Spinal cord (tissue), 10 donors: Measurements from ENCODE around the gene PPP1R15B. TPM values are rescaled to one million over a fixed set of nuclear protein-coding genes. Genes with fewer than 3 reads are reported as not detected.

Source experiments
- DNase-seq, 6 donors: peaks; one replicate each; pipeline versions ENCODE4 v3.0.0 to v3.0.0-alpha.2; 2013 to 2015; ENCODE audit warnings: low spot score in 6 of 6, low read depth in 4 of 6
- H3K27ac ChIP-seq: one replicate; pipeline ENCODE4 v1.5.1; 2013; ENCODE audit warnings: low read depth, low read length, control low read depth
- H3K27me3 ChIP-seq: one replicate; pipeline ENCODE4 v1.6.1; 2013; ENCODE audit warnings: low read length; ENCODE audit not compliant: control insufficient read depth, insufficient read depth
- H3K36me3 ChIP-seq: one replicate; pipeline ENCODE4 v1.6.1; 2013; ENCODE audit warnings: low read length; ENCODE audit not compliant: control insufficient read depth, insufficient read depth
- H3K4me1 ChIP-seq: one replicate; pipeline ENCODE4 v1.6.1; 2013; ENCODE audit warnings: low read length; ENCODE audit not compliant: control insufficient read depth, insufficient read depth
- H3K4me3 ChIP-seq: one replicate; pipeline ENCODE4 v1.5.1; 2013; ENCODE audit warnings: low read depth, low read length, control low read depth
- H3K9me3 ChIP-seq: one replicate; pipeline ENCODE4 v1.6.1; 2013; ENCODE audit warnings: low read length; ENCODE audit not compliant: control insufficient read depth, insufficient read depth
- WGBS: methylation state at CpG from one replicate; pipeline ENCODE4 v1.1.5; 2013; ENCODE audit warnings: missing lambda C conversion rate; ENCODE audit not compliant: insufficient coverage; 5-methylcytosine and 5-hydroxymethylcytosine counted together
- polyA plus RNA-seq, 2 donors: library from polyadenylated mRNA; unstranded; fragments of 120-200 nt; gene quantifications; one replicate each; pipeline ENCODE4 v1.2.1, GENCODE V29; 2013; ENCODE audit not compliant: insufficient read length in 2 of 2
- total RNA-seq, 2 donors: library from RNA; depleted of rRNA in 1 of 2; stranded (reverse); fragments of 120-200 nt in 1 of 2; fragments of >200 nt in 1 of 2; gene quantifications; one replicate each; pipeline versions ENCODE4 v1.2.3 to v1.2.4, GENCODE V29; 2013 to 2014
- donor health status: healthy.

Gene PPP1R15B
- total and polyA plus RNA-seq, 4 donors: 31.4 to 51.4 (median 36.0) TPM

- 80% methylated on average over 1 of the region's 8 CpGs for WGBS
- no peak for DNase-seq
Measured at GRCh38 chr1:204453141-204453772, 41.6 kb upstream of the PPP1R15B start.

DNA sequence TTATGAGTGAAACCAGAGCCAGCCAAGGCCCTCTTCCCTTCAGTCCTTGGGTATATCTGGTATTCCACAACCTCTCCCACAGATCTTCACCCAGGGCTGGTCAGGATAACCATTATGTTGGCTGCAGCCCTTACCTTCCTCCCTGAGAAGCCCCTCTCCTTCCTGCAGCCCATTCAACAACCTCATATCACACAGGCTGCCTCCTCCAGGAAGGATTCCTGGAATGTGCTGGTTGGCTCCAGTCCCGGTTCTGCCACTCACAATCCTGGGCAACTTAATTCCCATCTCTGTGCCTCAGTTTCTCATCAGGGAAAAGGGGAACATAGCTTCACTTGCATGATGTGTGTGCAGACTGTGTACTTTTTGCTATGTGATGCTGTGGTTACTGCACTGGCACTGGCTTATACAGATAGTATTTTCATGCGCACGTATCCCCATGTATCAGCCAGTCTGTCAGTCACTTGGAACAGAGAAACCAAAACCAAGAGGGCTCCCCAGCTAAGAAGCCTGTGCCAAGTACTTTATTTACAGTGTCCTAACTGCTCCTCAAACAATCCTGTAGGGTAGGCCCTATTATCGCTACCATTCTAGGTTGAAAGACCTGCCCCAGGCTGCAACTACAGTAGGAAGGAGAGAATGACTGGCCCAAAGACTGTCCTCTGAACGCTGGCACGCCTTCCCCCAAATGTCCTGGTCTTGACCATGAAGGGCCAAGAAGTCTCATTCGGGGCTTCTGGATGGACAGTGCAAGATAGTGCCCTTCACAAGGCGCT, 39.9 kb upstream of the PPP1R15B start:
- H3K9me3 ChIP-seq: no peaks in the 10 kb centered on the region
- no peaks in the 10 kb centered on the region for H3K27me3 ChIP-seq
- H3K36me3 ChIP-seq: peaks cover 72% of the 10 kb centered on the region
- no peak overlapping the region for H3K4me3 ChIP-seq
- 58% methylated on average over 5 of the region's 8 CpGs for WGBS
- no peak overlapping the region for H3K27ac ChIP-seq
- no peak for DNase-seq
- H3K4me1 ChIP-seq: peaks cover 24% of the 10 kb centered on the region

More at GRCh38 chr1:204453141-204453772, 41.6 kb upstream of the PPP1R15B start:
- no peak overlapping the region for H3K4me3 ChIP-seq
- no peaks in the 10 kb centered on the region for H3K27me3 ChIP-seq
- H3K27ac ChIP-seq: no peak overlapping the region
- peaks cover 32% of the 10 kb centered on the region for H3K4me1 ChIP-seq
- H3K36me3 ChIP-seq: peaks cover 74% of the 10 kb centered on the region
- no peaks in the 10 kb centered on the region for H3K9me3 ChIP-seq

GRCh38 chr1:204450461-204451257, 39.0 kb upstream of the PPP1R15B start:
- Histone ChIP-seq H3K9me3 (no peaks in the 10 kb centered on the region), H3K36me3 (peaks cover 77% of the 10 kb centered on the region), H3K4me3 (no peak overlapping the region), H3K27ac (no peak overlapping the region), H3K27me3 (no peaks in the 10 kb centered on the region), H3K4me1 (peaks cover 22% of the 10 kb centered on the region)
- no peak for DNase-seq
- 81% methylated on average over 6 of the region's 8 CpGs for WGBS

DNA sequence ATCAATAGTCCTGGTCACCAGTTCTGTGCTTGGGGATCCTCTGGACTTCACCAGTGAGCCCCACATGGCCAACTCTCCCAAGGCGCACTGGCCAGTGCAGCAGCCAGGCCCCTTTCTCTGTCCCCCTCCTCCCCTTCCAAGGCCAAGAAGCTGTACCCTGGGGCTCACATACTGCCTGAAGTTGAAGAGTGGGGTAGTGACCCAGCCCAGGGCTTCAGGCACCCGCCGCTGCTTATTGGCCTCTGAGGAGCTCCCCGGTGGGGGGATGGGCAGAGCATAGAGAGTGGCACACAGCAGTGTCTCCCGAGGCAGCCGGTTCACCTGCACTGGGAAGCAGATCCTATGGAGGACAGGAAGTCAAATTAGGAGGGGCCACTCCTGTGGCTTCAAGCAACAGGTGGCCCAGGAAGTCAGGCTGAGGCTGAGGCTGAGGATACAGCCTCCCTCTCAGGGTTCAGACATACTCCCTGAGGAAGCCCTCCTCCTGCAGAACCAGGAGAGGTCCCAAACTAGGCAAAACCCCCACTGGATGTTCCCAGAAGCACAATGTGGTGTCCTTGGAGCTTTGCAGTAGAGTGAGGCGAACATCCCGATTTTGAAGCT, 38.2 kb upstream of the PPP1R15B start:
- 81% methylated on average over 7 of the region's 8 CpGs for WGBS
- H3K27ac ChIP-seq: no peak overlapping the region
- no peak for DNase-seq
- H3K9me3 ChIP-seq: no peaks in the 10 kb centered on the region
- H3K4me3 ChIP-seq: no peak overlapping the region
- peaks cover 14% of the 10 kb centered on the region for H3K4me1 ChIP-seq
- peaks cover 79% of the 10 kb centered on the region for H3K36me3 ChIP-seq
- no peaks in the 10 kb centered on the region for H3K27me3 ChIP-seq

GRCh38 chr1:204448991-204449677, 37.5 kb upstream of the PPP1R15B start:
- Histone ChIP-seq H3K36me3 (peaks cover 76% of the 10 kb centered on the region), H3K27me3 (no peaks in the 10 kb centered on the region), H3K4me1 (peaks cover 8% of the 10 kb centered on the region), H3K9me3 (no peaks in the 10 kb centered on the region), H3K4me3 (no peak overlapping the region), H3K27ac (no peak overlapping the region)
- WGBS: 93% methylated on average over 5 of the region's 6 CpGs
- DNase-seq: no peak

DNA sequence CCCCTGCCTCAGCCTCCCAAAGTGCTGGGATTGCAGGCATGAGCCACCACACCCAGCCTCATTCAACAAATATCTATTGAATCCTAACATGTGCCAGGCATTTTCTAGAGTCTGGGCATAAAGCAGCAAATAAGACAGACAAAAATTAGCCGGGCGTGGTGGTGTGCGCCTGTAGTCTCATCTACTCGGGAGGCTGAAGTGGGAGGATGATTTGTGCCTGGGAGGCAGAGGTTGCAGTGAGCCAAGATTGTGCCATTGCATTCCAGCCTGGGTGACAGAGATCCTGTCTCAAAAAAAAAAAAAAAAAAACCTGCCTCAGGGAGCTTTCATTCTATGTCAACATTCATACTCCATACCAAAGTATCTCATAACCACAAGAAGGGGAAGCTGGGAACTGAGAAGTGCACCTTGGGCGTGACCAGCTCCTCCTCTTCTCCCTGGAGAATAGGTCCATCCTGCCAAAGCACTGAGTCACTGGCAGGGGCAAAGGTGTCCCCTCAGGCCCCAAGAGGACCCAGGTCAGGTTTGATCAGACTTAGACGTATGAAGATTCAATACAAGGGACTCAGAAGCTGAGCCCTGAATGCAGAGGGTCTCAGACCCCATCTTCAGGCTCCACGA, 36.8 kb upstream of the PPP1R15B start:
- Histone ChIP-seq H3K27ac (no peak overlapping the region), H3K27me3 (no peaks in the 10 kb centered on the region), H3K4me1 (peaks cover 8% of the 10 kb centered on the region), H3K36me3 (peaks cover 77% of the 10 kb centered on the region), H3K4me3 (no peak overlapping the region), H3K9me3 (no peaks in the 10 kb centered on the region)
- DNase-seq: no peak
- WGBS: 98% methylated on average over 7 of the region's 7 CpGs

GRCh38 chr1:204447736-204448135, 36.1 kb upstream of the PPP1R15B start:
- Histone ChIP-seq H3K27ac (no peak overlapping the region), H3K27me3 (no peaks in the 10 kb centered on the region), H3K4me1 (peaks cover 8% of the 10 kb centered on the region), H3K36me3 (peaks cover 80% of the 10 kb centered on the region), H3K4me3 (no peak overlapping the region), H3K9me3 (no peaks in the 10 kb centered on the region)
- DNase-seq: no peak
- 62% methylated on average over 3 of the region's 4 CpGs for WGBS

GRCh38 chr1:204447190-204447589, 35.6 kb upstream of the PPP1R15B start:
- Histone ChIP-seq H3K27ac (no peak overlapping the region), H3K36me3 (peaks cover 80% of the 10 kb centered on the region), H3K9me3 (no peaks in the 10 kb centered on the region), H3K4me3 (no peak overlapping the region), H3K27me3 (no peaks in the 10 kb centered on the region), H3K4me1 (peaks cover 8% of the 10 kb centered on the region)
- 48% methylated on average over 4 of the region's 6 CpGs for WGBS
- no peak for DNase-seq
